SK-N-DZ (cell line): ENCODE measurements around the gene INPP5J.

Source experiments
- DNase-seq: peaks from one replicate; pipeline ENCODE4 v3.0.0-alpha.2; 2015; ENCODE audit warnings: low spot score

INPP5J gene

DNA sequence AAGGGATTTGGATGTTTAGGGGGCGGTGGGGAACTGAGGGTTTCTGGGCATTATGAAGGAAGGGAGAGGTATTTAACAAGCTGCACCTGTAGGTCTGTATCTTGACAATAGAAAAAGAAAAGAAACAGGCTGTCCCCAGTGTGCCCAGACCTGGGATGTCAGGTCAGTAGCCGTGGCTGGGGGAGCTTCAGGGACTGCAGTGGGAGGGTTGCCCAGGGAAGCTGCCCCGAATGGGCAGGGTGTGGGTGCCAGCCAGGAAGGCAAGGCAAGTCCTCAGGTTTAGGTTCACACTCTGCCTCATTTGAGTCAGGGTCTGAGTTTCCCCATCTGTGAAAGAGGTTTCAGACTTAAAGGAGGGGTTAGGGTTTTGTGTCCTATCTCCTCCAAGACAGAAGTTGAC, 1.5 kb downstream of the INPP5J start:
- DNase-seq: no peak

- DNase-seq: no peak
These were observed 2.2 kb downstream of the INPP5J start for GRCh38 chr22:31124811-31125465.

DNA sequence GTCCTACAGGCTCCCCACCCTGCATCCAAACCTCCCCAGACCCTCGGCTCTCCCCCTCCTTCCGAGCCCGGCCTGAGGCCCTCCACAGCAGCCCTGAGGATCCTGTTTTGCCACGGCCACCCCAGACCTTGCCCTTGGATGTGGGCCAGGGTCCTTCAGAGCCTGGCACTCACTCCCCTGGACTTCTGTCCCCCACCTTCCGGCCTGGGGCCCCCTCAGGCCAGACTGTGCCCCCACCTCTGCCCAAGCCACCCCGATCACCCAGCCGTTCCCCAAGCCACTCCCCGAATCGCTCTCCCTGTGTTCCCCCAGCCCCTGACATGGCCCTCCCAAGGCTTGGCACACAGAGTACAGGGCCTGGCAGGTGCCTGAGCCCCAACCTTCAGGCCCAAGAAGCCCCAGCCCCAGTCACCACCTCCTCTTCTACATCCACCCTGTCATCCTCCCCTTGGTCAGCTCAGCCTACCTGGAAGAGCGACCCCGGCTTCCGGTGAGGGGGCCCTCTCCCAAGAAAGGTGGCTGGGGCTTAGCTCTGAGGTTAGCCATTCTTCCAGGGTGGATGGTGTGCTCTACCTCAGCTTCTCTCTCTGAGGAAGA, 2.9 kb downstream of the INPP5J start:
- DNase-seq: no peak

DNA sequence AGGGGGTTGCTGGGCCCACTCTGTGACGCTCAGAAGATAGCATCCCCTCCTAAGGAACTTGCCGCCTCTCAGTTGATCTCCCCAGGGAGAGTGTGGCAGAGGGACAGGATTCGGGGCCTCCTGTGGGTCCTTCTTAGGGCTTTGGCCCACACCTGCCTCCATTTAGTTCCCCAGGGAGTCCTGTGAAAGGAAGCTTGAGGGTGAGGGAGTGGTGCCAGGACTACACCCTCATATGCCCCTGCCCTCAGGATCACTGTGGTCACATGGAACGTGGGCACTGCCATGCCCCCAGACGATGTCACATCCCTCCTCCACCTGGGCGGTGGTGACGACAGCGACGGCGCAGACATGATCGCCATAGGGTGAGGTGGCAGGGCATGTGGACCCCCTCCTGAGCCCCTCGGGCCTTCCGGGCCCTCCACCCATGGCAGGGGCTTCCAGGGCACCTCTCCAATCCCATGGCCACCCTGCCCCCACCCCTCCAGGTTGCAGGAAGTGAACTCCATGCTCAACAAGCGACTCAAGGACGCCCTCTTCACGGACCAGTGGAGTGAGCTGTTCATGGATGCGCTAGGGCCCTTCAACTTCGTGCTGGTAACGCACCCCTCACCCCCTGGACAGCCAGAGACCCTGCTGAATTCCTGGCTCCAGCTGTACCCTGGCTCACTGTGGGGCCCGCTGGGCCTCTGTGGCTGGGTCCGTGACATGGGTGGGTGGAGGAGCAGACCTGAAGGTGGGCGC, 3.5 kb downstream of the INPP5J start:
- no peak for DNase-seq

GRCh38 chr22:31126869-31127175, 4.1 kb downstream of the INPP5J start:
- no peak for DNase-seq

- DNase-seq: peak; percentile 88
These were observed 4.5 kb downstream of the INPP5J start for GRCh38 chr22:31127181-31127772.

GRCh38 chr22:31128156-31128555, 5.4 kb downstream of the INPP5J start:
- no peak for DNase-seq

DNA sequence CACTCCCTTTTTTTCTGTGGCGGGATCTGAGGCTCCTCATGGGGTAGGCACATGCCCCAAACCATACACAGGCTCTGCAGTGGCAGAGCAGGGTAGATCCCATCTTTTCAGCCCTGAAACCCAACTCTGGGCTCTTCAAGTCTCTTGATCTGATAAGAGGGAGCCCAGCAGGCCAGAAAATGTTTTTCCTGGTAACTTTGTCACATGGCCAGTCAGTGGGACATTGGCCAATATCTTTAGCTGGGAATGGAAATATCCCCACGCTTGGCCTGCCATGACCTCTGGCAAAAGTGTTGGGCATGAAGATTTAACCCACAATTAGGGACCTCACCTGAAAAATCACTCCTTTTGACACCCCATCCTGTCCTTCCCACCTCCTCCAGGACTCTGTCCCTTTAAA, 8.1 kb downstream of the INPP5J start:
- peak; percentile 32 for DNase-seq

DNA sequence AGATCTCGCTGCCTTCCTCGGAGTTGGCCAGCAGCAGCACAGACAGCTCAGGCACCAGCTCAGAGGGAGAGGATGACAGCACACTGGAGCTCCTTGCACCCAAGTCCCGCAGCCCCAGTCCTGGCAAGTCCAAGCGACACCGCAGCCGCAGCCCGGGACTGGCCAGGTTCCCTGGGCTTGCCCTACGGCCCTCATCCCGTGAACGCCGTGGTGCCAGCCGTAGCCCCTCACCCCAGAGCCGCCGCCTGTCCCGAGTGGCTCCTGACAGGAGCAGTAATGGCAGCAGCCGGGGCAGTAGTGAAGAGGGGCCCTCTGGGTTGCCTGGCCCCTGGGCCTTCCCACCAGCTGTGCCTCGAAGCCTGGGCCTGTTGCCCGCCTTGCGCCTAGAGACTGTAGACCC, 11.1 kb downstream of the INPP5J start:
- DNase-seq: no peak

DNA sequence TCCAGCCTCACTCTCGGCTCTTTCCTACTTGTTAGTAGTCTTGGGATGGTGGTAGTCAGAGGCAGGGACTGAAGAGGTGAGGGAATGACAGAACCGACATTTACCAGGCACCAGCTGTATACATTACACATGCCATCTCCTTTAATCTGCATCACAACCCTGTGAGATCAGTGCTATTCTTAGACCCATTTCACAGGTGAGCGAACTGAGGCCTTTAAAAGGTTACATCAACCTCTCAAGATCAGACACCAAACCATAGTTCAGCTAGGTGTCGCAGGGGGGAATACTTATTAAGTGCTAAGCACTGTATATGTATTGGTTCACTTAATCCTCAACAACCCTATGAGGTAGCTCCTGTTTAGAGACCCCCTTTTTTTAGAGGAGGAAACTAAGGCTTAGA, 11.9 kb downstream of the INPP5J start:
- no peak for DNase-seq

- DNase-seq: no peak
These were observed 12.9 kb downstream of the INPP5J start for GRCh38 chr22:31135706-31136105.

- DNase-seq: no peak
These were observed 13.4 kb downstream of the INPP5J start for GRCh38 chr22:31136155-31136554.

GRCh38 chr22:31136711-31137110, 13.9 kb downstream of the INPP5J start:
- DNase-seq: no peak

DNA sequence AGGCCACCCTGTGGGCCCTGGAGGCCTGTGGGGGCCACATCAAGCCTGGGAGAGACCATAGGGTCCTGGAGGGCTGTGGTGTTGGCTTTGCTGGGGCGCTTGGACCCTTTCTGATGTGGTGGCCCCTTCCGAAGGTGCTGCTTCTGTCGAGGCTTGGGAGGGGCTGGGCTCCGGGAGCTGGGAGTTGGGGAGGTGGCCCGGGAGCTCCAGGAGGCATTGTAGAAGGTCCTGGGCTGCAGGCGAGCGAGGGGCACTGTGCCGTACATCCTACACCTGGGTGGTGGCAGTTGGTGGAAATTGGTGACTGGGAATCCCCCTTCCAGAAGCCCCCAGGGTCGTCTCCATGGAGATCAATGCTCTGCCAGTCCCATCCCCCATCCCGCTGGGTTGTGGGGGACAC, 15.0 kb downstream of the INPP5J start:
- no peak for DNase-seq

GRCh38 chr22:31138126-31138525, 15.4 kb downstream of the INPP5J start:
- no peak for DNase-seq

DNA sequence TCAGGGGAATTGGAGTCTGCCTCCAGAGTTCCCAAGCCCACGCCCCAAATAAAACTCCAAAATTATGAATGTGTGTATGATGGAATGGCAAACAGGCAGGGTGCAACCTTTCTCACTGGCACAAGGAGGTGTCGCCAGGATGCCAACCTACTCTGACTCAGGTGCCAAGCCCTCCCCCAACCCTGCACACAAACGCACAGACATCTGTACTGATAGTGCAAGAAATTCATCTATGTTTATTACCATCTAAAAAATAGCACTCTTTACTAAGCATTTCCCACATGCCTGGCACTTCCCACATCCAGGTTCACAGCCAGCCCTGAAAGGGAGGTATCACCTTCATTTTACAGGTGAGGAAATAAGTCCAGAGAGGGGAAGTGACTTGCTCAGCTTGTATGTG, 16.3 kb downstream of the INPP5J start:
- no peak for DNase-seq

DNA sequence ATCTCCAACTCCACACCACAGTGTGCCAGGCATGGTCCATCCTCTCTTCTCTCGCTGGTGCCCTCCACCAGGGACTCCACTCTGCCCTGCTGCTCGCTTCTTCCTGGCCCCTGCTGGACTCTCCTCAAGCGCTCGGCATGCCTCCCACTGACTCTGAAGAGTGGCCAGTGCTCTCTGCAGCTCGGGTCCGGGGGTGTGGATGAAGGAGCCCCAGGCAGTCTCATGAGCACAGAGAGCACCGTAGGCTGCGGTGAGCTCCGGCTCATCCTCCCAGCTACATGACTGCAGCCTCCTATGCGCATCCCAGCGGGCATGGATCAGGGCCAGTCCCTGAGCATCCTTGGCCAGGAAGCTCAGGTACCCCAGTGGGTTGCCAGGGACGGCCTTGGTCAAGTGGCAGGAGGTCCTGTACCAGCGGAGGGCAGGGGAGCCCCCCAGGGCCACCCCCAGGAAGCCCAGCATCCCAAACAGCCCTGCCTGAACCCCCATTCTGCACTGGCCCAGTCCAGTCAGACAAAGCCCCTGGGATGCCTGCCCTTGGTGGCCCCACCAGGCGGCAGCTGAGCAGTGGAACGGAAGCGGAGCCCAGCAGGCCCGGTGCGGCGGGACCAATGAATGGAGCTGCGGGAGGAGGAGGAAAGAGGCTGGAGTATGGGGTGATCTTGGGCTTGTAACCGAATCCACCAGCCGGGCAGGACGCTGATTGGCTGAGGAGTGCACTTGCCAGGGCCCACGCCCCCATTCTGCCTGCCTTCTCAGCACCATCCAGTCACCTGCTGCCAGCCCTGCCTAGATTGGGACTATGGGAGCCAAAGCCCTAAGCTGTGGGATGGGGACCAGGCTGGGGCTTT, 17.3 kb downstream of the INPP5J start, which contains the start of gene PLA2G3:
Gene PLA2G3, minus strand, starts transcription at position 643 of the 851 bp plus-strand sequence. Its CDS starts 154 bp downstream, at position 489.
- DNase-seq: peak; percentile 95

- DNase-seq: no peak
These were observed 18.0 kb downstream of the INPP5J start for GRCh38 chr22:31140746-31141145.

DNA sequence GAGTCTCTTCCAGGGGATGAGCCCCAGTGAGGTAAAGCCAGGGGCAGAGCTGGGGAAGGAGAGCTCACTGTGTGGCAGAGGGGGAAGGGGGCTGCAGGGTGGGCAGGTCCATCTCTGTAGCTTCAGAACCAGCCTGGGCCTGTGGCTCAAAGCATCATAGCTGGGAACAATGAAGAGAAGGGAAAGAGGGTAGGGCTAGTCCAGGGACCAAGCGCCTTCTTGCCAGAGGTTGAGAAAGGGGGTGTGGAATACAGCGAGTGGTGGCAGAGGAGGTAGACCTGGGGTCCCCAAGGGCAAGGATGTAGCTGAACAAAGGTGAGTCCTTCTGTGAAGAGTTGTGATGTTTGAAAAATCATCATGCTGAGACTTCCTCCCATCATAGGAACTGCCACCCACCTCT, 18.8 kb downstream of the INPP5J start:
- no peak for DNase-seq

GRCh38 chr22:31142285-31142684, 19.5 kb downstream of the INPP5J start:
- DNase-seq: no peak

DNA sequence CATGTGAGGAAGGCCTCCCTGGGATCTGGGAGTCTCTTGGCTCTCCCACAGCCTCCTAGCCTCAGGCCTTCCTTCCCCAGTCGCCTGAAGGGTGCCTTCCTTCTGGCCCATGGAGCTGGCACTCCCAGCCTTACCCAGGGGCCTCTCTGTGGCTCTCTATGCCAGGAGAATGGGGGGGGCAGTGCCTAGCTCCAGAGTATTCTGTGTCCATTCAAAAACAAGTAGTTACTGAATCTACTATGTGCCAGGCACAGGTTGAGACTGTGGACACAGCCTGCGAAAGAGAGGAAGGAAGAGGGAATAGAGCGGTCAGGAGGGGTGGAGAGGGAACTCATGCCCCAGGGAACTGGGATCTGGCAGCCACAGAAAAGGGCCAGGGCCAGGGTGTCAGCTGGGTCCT, 20.3 kb downstream of the INPP5J start:
- DNase-seq: no peak

GRCh38 chr22:31143537-31143936, 20.8 kb downstream of the INPP5J start:
- no peak for DNase-seq
